MM.1S (cell line): Measurements from ENCODE around the gene SOBP.

Experiments used
- CTCF ChIP-seq: fragments of 300-600 bp; sonication (generic); IDR thresholded peaks from 2 replicates; pipeline ENCODE4 v1.5.1; 2016; ENCODE audit warnings: antibody characterized with exemption, low read length, mixed read lengths
- EZH2 ChIP-seq: fragments of 300-600 bp; sonication (generic); optimal IDR thresholded peaks from 2 replicates; pipeline ENCODE3; 2017; ENCODE audit warnings: low read depth, mild to moderate bottlenecking, antibody characterized with exemption, low read length, mixed read lengths
- EZH2phosphoT487 ChIP-seq: fragments of 300-600 bp; sonication (generic); IDR thresholded peaks from 2 replicates; pipeline ENCODE4 v1.6.1; 2018; ENCODE audit warnings: antibody characterized with exemption, low read length

- no peak for TF ChIP-seq EZH2
- no peak for TF ChIP-seq EZH2phosphoT487
- TF ChIP-seq CTCF, result no peak
Observed at GRCh38 chr6:107504270-107505026, 14.5 kb downstream of the SOBP start.
